CD4-positive, CD25-positive, alpha-beta regulatory T cell (primary cell): ENCODE data around the gene BAZ2B. TPM values are rescaled to one million over a fixed set of nuclear protein-coding genes. Genes with fewer than 3 reads are reported as not detected.
A peak's percentile ranks its signal among the peaks of the same experiment; 100 is the strongest.

Source experiments
- ATAC-seq, 2 donors: fragments of 150-1000 bp; cut with Tn5 transposase; one replicate each; pipeline ENCODE4 v1.10.0; 2021; ENCODE audit warnings: low read depth in 2 of 2, moderate number of reproducible peaks in 2 of 2, moderate library complexity in 1 of 2
- DNase-seq, 3 donors: peaks; one replicate each; pipeline versions ENCODE4 v3.0.0 to v3.0.0-alpha.2; 2012 to 2022; ENCODE audit warnings: mixed read lengths in 1 of 3
- H3K27ac ChIP-seq: one replicate; pipeline ENCODE4 v1.7.0; 2013; ENCODE audit warnings: mild to moderate bottlenecking, low read length; ENCODE audit not compliant: insufficient read depth, poor library complexity, severe bottlenecking
- H3K27me3 ChIP-seq: one replicate; pipeline ENCODE4 v1.7.0; 2013; ENCODE audit warnings: low read length; ENCODE audit not compliant: control insufficient read depth, insufficient read depth
- H3K36me3 ChIP-seq: one replicate; pipeline ENCODE4 v1.7.0; 2013; ENCODE audit warnings: mild to moderate bottlenecking, low read length, moderate library complexity; ENCODE audit not compliant: control insufficient read depth, insufficient read depth
- H3K4me1 ChIP-seq: 2 replicates; pipeline ENCODE4 v1.7.0; 2013; ENCODE audit warnings: mild to moderate bottlenecking, low read length; ENCODE audit not compliant: insufficient read depth, control insufficient read depth, poor library complexity, severe bottlenecking
- H3K4me3 ChIP-seq: one replicate; pipeline ENCODE4 v1.7.0; 2013; ENCODE audit warnings: low read depth, mild to moderate bottlenecking, low read length, moderate library complexity
- H3K9me3 ChIP-seq, 2 experiments: 1 replicate in 1 of 2; 2 replicates in 1 of 2; pipeline ENCODE4 v1.7.0; 2013; ENCODE audit warnings: low read length in 2 of 2, mild to moderate bottlenecking in 1 of 2, moderate library complexity in 1 of 2; ENCODE audit not compliant: control insufficient read depth in 2 of 2
- H3K27ac Mint-ChIP-seq, 3 donors: one replicate each; pipeline ENCODE4 v1.8.0; 2020 to 2022; ENCODE audit warnings: mild to moderate bottlenecking in 3 of 3, mixed read lengths in 3 of 3, moderate library complexity in 2 of 3
- H3K27me3 Mint-ChIP-seq: one replicate; pipeline ENCODE4 v1.8.0; 2022; ENCODE audit warnings: mild to moderate bottlenecking, mixed read lengths
- H3K36me3 Mint-ChIP-seq: one replicate; pipeline ENCODE4 v1.8.0; 2020; ENCODE audit warnings: mixed read lengths
- H3K4me1 Mint-ChIP-seq, 4 donors: one replicate each; pipeline ENCODE4 v1.8.0; 2020 to 2022; ENCODE audit warnings: mixed read lengths in 4 of 4, mild to moderate bottlenecking in 1 of 4
- H3K4me3 Mint-ChIP-seq, 4 donors: one replicate each; pipeline ENCODE4 v1.8.0; 2020 to 2022; ENCODE audit warnings: mild to moderate bottlenecking in 4 of 4, mixed read lengths in 4 of 4, moderate library complexity in 3 of 4
- H3K9me3 Mint-ChIP-seq, 7 donors: one replicate each; pipeline ENCODE4 v1.8.0; 2020 to 2022; ENCODE audit warnings: mixed read lengths in 7 of 7, mild to moderate bottlenecking in 3 of 7, moderate library complexity in 2 of 7
- polyA plus RNA-seq, 4 donors: library from polyadenylated mRNA; unstranded; fragments of 300-500 nt; fragmentation: Illumina TruSeq; gene quantifications; one replicate each; pipeline ENCODE4 v1.2.3, GENCODE V29; 2021
- total RNA-seq: library from RNA; stranded (reverse); gene quantifications from one replicate; pipeline ENCODE4 v1.2.3, GENCODE V29; 2022

Gene BAZ2B
- total and polyA plus RNA-seq, 5 donors from 2014 or later = 7.8 to 39.6 (median 9.6) TPM

DNA sequence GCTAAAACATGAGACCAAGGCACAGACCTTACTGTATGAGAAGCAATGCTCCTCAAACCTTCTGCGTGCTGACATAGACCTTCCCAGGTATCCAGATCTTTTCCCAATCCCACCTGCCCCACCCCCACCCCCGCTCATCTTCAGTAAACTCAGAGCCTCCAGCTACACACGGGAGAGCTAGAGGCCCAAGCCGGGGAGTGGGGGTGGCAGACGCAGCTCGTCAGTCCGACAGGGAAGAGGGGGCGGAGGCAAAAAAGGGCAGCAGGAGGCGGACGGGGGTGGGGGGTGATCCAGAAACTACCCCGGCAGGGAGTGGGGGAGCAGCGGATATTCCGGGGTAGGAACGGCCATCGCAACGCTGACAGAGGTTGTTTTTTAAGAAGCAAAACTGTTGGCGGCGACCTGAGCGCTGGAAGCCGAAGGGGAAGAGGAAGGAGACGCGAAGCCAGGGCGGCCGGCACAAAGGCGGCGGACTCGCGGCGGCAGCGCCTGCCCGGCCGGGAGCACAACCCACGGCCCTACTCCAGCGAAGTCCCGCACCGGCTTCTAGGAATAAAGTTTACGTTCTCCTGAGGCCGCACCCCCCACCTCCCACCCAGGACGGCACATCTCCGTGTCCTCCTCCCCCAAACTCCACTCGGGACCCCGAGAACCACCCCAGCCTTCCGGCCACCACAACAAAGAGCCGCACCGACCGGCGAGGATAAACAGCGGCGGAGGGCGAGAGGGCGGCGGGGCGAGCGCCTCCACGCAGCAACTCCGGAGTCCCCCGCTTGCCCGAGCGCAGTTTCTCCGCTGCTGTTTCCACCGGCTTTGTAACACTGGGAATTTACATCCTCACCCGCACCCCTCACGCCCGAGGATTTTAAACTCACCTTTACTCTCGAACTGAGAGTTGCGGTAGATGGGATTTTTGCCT, 722 bp downstream of the BAZ2B start:
- H3K27ac Mint-ChIP-seq = peak overlapping the region; percentile 52 to 78 (median 74)
- H3K27ac ChIP-seq = peak overlapping the region; percentile 23
- peaks cover 11% of the 10 kb centered on the region for H3K27me3 ChIP-seq
- H3K4me3 ChIP-seq = peak overlapping the region; percentile 69
- peaks cover 32% of the 10 kb centered on the region for H3K27me3 Mint-ChIP-seq
- H3K4me3 Mint-ChIP-seq = peak overlapping the region; percentile 88 to 95 (median 92)
- H3K4me1 ChIP-seq = peaks cover 20% of the 10 kb centered on the region
- DNase-seq (peak; percentile 17 to 44 (median 32)), ATAC-seq (peak; percentile 47 to 58)
- peaks cover 5 to 14% (median 8%) of the 10 kb centered on the region in 4 donors for H3K4me1 Mint-ChIP-seq
- H3K9me3 ChIP-seq = no peaks in the 10 kb centered on the region
- H3K9me3 Mint-ChIP-seq = peaks cover 0 to 2% (median 0%) of the 10 kb centered on the region in 7 donors
- no peaks in the 10 kb centered on the region for H3K36me3 ChIP-seq
- H3K36me3 Mint-ChIP-seq = no peaks in the 10 kb centered on the region

DNA sequence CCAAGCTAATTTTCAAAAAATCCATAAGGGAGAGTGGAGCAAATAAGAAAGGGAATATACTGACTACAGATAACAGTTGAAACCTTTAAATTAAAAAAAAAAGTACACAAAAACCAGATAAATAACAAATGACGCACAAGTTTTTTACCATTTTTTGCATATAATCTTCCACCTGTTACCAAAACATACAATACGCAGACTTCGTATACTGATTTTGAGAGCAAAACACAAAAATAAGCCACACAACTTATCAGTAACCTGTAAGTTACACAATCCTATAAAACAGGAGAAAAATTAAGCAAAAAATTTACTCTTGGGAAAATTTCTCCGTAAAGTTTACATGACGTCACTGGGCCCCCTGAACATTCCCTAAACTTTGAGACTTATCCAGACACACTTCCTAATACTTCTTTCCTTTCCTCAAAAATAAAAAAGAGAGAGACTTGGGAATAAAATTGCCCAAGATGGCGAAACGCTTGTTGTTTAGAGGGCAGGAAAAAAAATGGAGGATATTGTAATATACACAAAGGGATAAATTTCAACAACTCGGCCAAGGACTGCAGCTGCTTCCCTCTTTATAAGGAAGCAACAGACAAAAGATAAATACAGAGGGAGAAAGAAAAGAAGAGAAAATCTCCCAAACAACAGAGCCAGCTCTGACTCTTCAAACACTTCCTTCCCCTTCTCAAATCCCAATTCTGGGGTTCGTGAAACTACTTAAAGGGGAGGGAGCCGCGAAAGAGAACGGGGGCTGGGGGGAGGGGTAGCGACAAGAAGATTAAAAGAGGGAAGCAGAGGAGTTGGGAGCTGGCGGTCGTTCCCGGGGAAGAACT, 1.6 kb downstream of the BAZ2B start:
- no peaks in the 10 kb centered on the region for H3K36me3 Mint-ChIP-seq
- peak overlapping the region in 2 of 3 donors; percentile 21 to 35 for H3K27ac Mint-ChIP-seq
- Histone ChIP-seq H3K9me3 (no peaks in the 10 kb centered on the region), H3K27ac (no peak overlapping the region), H3K4me1 (peaks cover 20% of the 10 kb centered on the region), H3K36me3 (no peaks in the 10 kb centered on the region), H3K4me3 (peak overlapping the region; percentile 69), H3K27me3 (peaks cover 11% of the 10 kb centered on the region)
- peaks cover 32% of the 10 kb centered on the region for H3K27me3 Mint-ChIP-seq
- DNase-seq (peak in 1 of 3 donors; percentile 8), ATAC-seq (no peak)
- H3K4me1 Mint-ChIP-seq = peaks cover 5 to 14% (median 8%) of the 10 kb centered on the region in 4 donors
- peak overlapping the region; percentile 88 to 95 (median 92) for H3K4me3 Mint-ChIP-seq
- peaks cover 0 to 2% (median 0%) of the 10 kb centered on the region in 7 donors for H3K9me3 Mint-ChIP-seq

DNA sequence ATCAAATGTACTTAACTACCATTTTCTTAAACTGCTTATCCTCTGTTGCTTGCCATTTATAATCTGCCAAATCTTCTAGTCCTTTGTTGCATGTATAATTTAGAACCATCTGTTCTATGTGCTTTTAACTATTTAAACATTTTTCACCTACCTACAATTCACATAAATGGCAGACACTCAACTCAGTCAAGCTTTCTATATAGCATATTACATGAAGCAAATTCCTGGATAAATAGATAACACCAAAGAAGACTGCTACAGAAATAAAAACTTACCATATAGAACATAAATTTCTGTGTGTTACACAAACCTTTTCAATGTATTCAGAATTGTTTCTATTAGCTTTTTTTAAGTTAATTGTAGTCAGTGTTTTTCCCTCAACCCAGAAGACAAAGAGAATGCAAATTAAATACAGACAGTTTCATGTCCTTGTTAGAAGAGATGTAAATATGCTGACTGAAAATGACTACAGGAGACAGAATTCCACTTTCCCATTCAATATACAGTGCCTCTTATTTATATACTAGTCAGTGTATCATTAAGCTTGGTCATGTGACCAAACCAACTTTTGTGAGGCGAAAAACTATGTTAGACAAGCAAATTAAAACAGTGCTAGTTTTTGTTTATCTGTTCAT, 2.6 kb downstream of the BAZ2B start:
- Mint-ChIP-seq H3K36me3 (no peaks in the 10 kb centered on the region), H3K27me3 (peaks cover 32% of the 10 kb centered on the region), H3K9me3 (peaks cover 0 to 2% (median 0%) of the 10 kb centered on the region in 7 donors), H3K4me3 (peak overlapping the region in 2 of 4 donors; percentile 17 to 91), H3K27ac (no peak overlapping the region), H3K4me1 (peaks cover 5 to 14% (median 8%) of the 10 kb centered on the region in 4 donors)
- Histone ChIP-seq H3K27ac (no peak overlapping the region), H3K9me3 (no peaks in the 10 kb centered on the region), H3K27me3 (peaks cover 11% of the 10 kb centered on the region), H3K36me3 (no peaks in the 10 kb centered on the region), H3K4me1 (peaks cover 20% of the 10 kb centered on the region), H3K4me3 (no peak overlapping the region)
- ATAC-seq = no peak
- no peak for DNase-seq

DNA sequence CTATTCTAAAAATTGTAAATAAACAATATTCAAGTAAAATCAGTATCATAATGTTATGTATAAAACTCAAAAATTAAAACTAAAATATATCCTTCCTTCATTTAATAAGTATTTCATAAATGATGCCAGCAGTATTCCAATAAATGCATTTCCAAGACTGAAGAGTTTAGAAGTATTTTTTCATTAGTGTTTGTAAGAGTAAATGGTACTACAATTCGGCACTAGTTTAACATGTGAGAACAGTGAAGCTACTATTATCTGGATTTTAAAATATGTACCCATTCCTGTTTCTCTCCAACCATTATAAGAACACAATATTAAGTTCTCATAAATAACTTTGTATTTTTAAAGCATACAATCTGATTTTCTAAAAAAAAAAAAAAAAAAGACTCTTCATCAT, 3.3 kb downstream of the BAZ2B start:
- no peak overlapping the region for H3K4me3 Mint-ChIP-seq
- H3K4me1 ChIP-seq = peaks cover 20% of the 10 kb centered on the region
- ATAC-seq (no peak), DNase-seq (no peak)
- H3K9me3 Mint-ChIP-seq = peaks cover 0 to 2% (median 0%) of the 10 kb centered on the region in 7 donors
- H3K36me3 ChIP-seq = no peaks in the 10 kb centered on the region
- H3K27ac ChIP-seq = no peak overlapping the region
- no peak overlapping the region for H3K4me3 ChIP-seq
- no peak overlapping the region for H3K27ac Mint-ChIP-seq
- no peaks in the 10 kb centered on the region for H3K9me3 ChIP-seq
- H3K4me1 Mint-ChIP-seq = peaks cover 5 to 14% (median 8%) of the 10 kb centered on the region in 4 donors
- H3K27me3 ChIP-seq = peaks cover 11% of the 10 kb centered on the region
- H3K27me3 Mint-ChIP-seq = peaks cover 32% of the 10 kb centered on the region
- H3K36me3 Mint-ChIP-seq = no peaks in the 10 kb centered on the region

DNA sequence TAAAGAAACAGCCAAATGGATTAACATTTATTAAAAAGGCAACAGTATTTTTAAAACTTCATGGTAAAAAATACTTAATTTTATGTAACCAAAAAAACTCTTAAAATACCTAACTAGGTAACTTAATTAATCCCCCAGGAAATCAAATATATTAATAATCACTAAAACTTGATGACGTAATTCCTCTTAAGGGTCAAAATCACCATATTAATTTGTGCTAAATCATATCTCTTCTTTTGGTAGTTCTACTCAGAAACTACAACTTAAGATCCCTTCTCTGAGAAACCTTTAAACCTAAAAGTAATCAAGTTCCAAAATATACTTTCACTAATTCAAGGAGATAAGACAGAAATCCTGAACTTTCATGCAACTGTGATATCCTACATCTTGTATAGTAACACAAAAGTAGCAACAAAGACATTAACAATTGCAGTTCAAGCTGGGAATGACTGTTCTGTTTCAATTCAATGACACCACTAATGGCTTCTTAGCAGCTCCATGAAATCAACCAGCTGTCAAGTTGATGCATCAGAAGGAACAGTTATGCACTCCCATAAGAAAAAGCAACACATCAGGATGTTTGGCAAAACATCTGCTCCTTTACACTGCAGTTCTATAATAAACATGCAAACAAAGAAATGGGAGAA, 4.0 kb downstream of the BAZ2B start:
- Histone ChIP-seq H3K36me3 (no peaks in the 10 kb centered on the region), H3K27me3 (peaks cover 9% of the 10 kb centered on the region), H3K9me3 (no peaks in the 10 kb centered on the region), H3K27ac (no peak overlapping the region), H3K4me1 (peaks cover 20% of the 10 kb centered on the region), H3K4me3 (no peak overlapping the region)
- peaks cover 5 to 14% (median 8%) of the 10 kb centered on the region in 4 donors for H3K4me1 Mint-ChIP-seq
- peak overlapping the region in 1 of 4 donors; percentile 53 for H3K4me3 Mint-ChIP-seq
- no peaks in the 10 kb centered on the region for H3K36me3 Mint-ChIP-seq
- H3K27ac Mint-ChIP-seq = no peak overlapping the region
- H3K9me3 Mint-ChIP-seq = peaks cover 0 to 2% (median 0%) of the 10 kb centered on the region in 7 donors
- peaks cover 27% of the 10 kb centered on the region for H3K27me3 Mint-ChIP-seq
- no peak for ATAC-seq
- no peak for DNase-seq

DNA sequence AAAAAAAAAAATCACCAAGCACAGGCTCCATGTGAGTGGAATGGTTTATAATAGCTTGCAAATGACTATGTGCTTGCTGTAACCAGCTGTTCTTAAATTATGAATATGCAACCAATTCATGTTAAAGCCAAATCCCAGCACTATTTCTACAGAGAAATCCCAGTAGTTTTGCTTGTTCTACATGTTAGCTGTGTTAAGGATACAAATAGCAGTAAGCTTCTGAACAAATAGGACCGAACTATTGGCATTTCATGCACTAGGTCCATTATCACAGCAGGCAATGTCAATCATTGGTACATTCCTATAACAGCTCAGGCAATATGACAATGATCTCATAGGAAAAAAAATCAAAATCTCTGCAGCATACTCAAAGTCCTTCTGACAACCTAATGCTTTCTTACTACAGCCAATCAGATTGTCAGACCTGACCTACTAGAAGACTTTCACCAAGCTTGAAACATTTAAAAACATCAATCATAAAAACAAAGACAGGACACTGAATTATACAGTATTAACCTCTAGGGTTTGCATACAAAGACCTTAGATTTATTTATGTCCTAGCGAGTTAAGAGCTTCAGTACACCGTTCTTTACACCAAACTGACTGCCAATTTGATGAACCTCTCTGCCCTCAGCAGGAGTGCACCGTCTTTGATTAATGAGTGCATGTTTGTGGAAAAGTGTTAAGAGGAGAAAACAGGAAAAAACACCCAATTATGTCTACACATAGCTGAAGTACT, 6.4 kb downstream of the BAZ2B start:
- Mint-ChIP-seq H3K27me3 (peaks cover 9% of the 10 kb centered on the region), H3K36me3 (no peaks in the 10 kb centered on the region), H3K9me3 (no peaks in the 10 kb centered on the region), H3K27ac (no peak overlapping the region), H3K4me1 (peaks cover 0 to 9% (median 2%) of the 10 kb centered on the region in 4 donors), H3K4me3 (no peak overlapping the region)
- ATAC-seq (no peak), DNase-seq (no peak)
- Histone ChIP-seq H3K4me1 (peaks cover 5% of the 10 kb centered on the region), H3K9me3 (no peaks in the 10 kb centered on the region), H3K27ac (no peak overlapping the region), H3K36me3 (no peaks in the 10 kb centered on the region), H3K27me3 (no peaks in the 10 kb centered on the region), H3K4me3 (no peak overlapping the region)
